ENCODE data around the gene MRPL2. TPM values are rescaled to one million over a fixed set of nuclear protein-coding genes. Genes with fewer than 3 reads are reported as not detected.

Gene MRPL2
- polyA plus RNA-seq, 1 experiment: 19.3 TPM

DNA sequence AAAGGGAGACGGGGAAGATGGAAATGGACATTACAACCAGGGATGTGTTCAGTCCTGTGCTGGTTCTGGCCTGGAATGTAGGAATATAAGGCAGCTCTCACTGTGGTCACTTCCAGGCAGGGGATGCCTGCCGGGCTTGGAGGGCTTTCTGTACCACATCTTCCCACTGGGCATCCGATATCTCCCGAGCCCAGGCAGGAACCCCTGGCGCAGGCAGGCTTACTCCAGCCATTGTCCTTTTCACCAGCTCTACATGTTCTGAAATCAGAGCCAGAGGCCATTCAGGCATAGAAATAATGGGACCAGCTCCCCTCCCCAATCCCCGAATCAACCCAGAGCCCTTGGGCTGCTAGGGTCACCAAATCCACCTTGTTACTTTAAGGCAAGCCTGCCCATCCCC, 46.9 kb downstream of the MRPL2 start:
- Histone ChIP-seq H3K27ac (ENCODE audit: low read depth, low read length) (no peak overlapping the region), H3K27me3 (ENCODE audit: control insufficient read depth, insufficient read depth, low read length) (no peaks in the 10 kb centered on the region), H3K4me3 (ENCODE audit: low read depth, low read length) (peak overlapping the region; percentile 79), H3K9me3 (ENCODE audit: control insufficient read depth, insufficient read depth, low read length) (no peaks in the 10 kb centered on the region)
- ChIA-PET POLR2A (no interaction called here), CTCF (interaction anchor here (1.0 kb wide), 1 partner anchor 350 kb away, joined by 3 read pairs; no protein-coding TSS in a partner anchor)
- TF ChIP-seq, protein P1, sequence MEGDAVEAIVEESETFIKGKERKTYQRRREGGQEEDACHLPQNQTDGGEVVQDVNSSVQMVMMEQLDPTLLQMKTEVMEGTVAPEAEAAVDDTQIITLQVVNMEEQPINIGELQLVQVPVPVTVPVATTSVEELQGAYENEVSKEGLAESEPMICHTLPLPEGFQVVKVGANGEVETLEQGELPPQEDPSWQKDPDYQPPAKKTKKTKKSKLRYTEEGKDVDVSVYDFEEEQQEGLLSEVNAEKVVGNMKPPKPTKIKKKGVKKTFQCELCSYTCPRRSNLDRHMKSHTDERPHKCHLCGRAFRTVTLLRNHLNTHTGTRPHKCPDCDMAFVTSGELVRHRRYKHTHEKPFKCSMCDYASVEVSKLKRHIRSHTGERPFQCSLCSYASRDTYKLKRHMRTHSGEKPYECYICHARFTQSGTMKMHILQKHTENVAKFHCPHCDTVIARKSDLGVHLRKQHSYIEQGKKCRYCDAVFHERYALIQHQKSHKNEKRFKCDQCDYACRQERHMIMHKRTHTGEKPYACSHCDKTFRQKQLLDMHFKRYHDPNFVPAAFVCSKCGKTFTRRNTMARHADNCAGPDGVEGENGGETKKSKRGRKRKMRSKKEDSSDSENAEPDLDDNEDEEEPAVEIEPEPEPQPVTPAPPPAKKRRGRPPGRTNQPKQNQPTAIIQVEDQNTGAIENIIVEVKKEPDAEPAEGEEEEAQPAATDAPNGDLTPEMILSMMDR (IDR thresholded peaks at IDR 0.05; ENCODE audit: low read depth, low read length): no peak
- DNase-seq (ENCODE audit: low read depth, low spot score): no peak

DNA sequence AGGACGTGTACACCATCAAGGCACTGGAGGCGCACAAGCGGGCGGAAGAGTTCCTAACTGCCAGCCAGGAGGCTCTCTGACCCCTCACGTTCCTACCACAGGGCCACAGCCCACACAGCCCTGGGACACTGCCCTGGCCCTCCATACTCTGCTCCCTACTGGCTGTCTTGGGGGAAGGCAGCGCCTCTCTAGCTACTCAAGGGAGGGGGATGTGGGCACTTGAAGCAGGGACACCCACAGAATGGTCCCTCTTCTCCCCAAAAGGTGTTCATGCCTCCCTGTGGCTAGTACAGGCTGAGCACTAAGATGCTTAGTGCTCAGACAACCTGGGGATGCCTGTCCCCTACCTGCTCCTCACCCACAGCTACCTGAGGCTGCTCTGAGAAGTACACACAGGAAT, 48.0 kb downstream of the MRPL2 start:
- DNase-seq (ENCODE audit: low read depth, low spot score): no peak
- Histone ChIP-seq H3K27ac (ENCODE audit: low read depth, low read length) (no peak overlapping the region), H3K9me3 (ENCODE audit: control insufficient read depth, insufficient read depth, low read length) (no peaks in the 10 kb centered on the region), H3K4me3 (ENCODE audit: low read depth, low read length) (no peak overlapping the region), H3K27me3 (ENCODE audit: control insufficient read depth, insufficient read depth, low read length) (no peaks in the 10 kb centered on the region)
- ChIA-PET POLR2A (interaction anchor here (0.5 to 0.7 kb wide), 2 partner anchors 82 to 241 kb away, joined by 5 read pairs; partner anchors contain the start of gene CNPY3), CTCF (no interaction called here)
- TF ChIP-seq, protein P1 (IDR thresholded peaks at IDR 0.05; ENCODE audit: low read depth, low read length): no peak

DNA sequence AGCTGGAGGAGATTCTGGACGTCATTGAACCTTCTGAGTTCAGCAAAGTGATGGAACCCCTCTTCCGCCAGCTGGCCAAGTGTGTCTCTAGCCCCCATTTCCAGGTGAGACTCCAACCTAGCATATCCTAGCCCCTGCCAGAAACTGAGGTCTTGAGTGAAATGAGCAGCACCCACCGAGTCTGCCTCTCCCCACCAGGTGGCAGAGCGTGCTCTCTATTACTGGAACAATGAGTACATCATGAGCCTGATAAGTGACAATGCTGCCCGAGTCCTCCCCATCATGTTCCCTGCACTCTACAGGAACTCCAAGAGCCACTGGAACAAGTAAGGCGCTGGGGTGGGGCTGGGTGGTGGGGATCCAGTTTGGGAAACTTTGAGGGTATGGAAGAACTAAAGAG, 50.1 kb downstream of the MRPL2 start:
- no peak for DNase-seq (ENCODE audit: low read depth, low spot score)
- Histone ChIP-seq H3K9me3 (ENCODE audit: control insufficient read depth, insufficient read depth, low read length) (no peaks in the 10 kb centered on the region), H3K27me3 (ENCODE audit: control insufficient read depth, insufficient read depth, low read length) (no peaks in the 10 kb centered on the region), H3K27ac (ENCODE audit: low read depth, low read length) (no peak overlapping the region), H3K4me3 (ENCODE audit: low read depth, low read length) (no peak overlapping the region)
- TF ChIP-seq, protein P1 (IDR thresholded peaks at IDR 0.05; ENCODE audit: low read depth, low read length): peak; percentile 53
- ChIA-PET POLR2A (no interaction called here), CTCF (interaction anchor here (1.2 to 2.0 kb wide), 2 partner anchors 18 to 135 kb away, joined by 4 to 5 read pairs; no protein-coding TSS in a partner anchor)

DNA sequence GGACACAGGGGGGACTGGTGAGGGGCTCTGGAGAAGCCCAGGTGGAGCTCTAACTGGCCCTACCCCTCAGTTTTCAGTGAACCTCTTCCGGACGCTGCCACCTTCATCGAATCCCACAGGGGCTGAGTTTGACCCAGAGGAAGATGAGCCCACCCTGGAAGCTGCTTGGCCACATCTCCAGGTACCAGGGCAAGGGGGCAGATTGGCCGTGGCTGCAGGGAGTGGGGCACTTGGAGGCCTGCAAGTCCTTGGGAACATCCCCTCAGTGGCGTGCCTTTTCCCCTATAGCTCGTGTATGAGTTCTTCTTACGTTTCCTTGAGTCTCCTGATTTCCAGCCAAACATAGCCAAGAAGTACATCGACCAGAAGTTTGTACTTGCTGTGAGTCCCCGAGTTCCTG, 52.1 kb downstream of the MRPL2 start:
- CTCF ChIA-PET: interaction anchor here (0.9 kb wide), 1 partner anchor 19 kb away, joined by 3 read pairs; no protein-coding TSS in a partner anchor
- no peak for DNase-seq (ENCODE audit: low read depth, low spot score)
- POLR2A ChIA-PET: interaction anchor here (0.6 kb wide), 1 partner anchor 103 kb away, joined by 4 read pairs; no protein-coding TSS in a partner anchor
- H3K27ac ChIP-seq (ENCODE audit: low read depth, low read length): no peak overlapping the region
- H3K4me3 ChIP-seq (ENCODE audit: low read depth, low read length): no peak overlapping the region
- no peaks in the 10 kb centered on the region; the same call in 1 of the 2 replicates for H3K9me3 ChIP-seq (ENCODE audit: control insufficient read depth, insufficient read depth, low read length)
- no peaks in the 10 kb centered on the region for H3K27me3 ChIP-seq (ENCODE audit: control insufficient read depth, insufficient read depth, low read length)
- TF ChIP-seq, protein P1 (IDR thresholded peaks at IDR 0.05; ENCODE audit: low read depth, low read length): no peak

DNA sequence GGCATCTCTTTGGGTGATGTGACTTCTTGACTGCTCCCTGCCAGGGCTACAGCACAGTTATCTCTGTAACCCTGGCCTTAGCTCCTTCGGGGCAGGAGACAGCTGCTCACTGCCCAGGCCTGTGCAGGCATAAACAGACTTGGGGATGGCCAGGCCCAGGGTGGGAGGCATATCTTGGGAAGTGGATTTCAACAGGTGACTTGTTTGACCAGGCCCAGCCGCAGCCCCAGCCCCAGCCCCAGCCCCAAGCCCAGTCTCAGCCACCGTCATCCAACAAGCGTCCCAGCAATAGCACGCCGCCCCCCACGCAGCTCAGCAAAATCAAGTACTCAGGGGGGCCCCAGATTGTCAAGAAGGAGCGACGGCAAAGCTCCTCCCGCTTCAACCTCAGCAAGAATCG, 53.0 kb downstream of the MRPL2 start:
- CTCF ChIA-PET: interaction anchor here (1.4 kb wide), 1 partner anchor 105 kb away, joined by 4 read pairs; no protein-coding TSS in a partner anchor
- DNase-seq (ENCODE audit: low read depth, low spot score): no peak
- Histone ChIP-seq H3K9me3 (ENCODE audit: control insufficient read depth, insufficient read depth, low read length) (no peaks in the 10 kb centered on the region; the same call in 1 of the 2 replicates), H3K27ac (ENCODE audit: low read depth, low read length) (no peak overlapping the region), H3K27me3 (ENCODE audit: control insufficient read depth, insufficient read depth, low read length) (no peaks in the 10 kb centered on the region), H3K4me3 (ENCODE audit: low read depth, low read length) (no peak overlapping the region)
- POLR2A ChIA-PET: no interaction called here
- TF ChIP-seq, protein P1 (IDR thresholded peaks at IDR 0.05; ENCODE audit: low read depth, low read length): no peak
